Measurements from ENCODE around the gene MTA1. TPM values are rescaled to one million over a fixed set of nuclear protein-coding genes. Genes with fewer than 3 reads are reported as not detected.

The MTA1 gene
- total RNA-seq, 1 donor from 2014 or later: 192 TPM

- Histone ChIP-seq H3K27me3 (ENCODE audit: low read depth) (no peaks in the 10 kb centered on the region), H3K4me3 (no peak overlapping the region), H3K9me3 (replicated peaks) (no peaks in the 10 kb centered on the region), H3K4me1 (peaks cover 11% of the 10 kb centered on the region), H3K36me3 (peaks cover 9% of the 10 kb centered on the region), H3K27ac (replicated peaks) (no peak overlapping the region)
- no peak for TF ChIP-seq CTCF (IDR thresholded peaks at IDR 0.05; ENCODE audit: borderline replicate concordance)
- intact Hi-C loops (cut with micrococcal nuclease): no loop called here
- DNase-seq: no peak
These were observed 80.6 kb downstream of the MTA1 start for GRCh38 chr14:105500036-105500725.

GRCh38 chr14:105500726-105501101 lies 81.1 kb downstream of the MTA1 start:
- Histone ChIP-seq H3K4me1 (peaks cover 5% of the 10 kb centered on the region), H3K36me3 (peaks cover 9% of the 10 kb centered on the region), H3K27ac (replicated peaks) (no peak overlapping the region), H3K4me3 (no peak overlapping the region), H3K9me3 (replicated peaks) (no peaks in the 10 kb centered on the region), H3K27me3 (ENCODE audit: low read depth) (no peaks in the 10 kb centered on the region)
- no peak for TF ChIP-seq CTCF (IDR thresholded peaks at IDR 0.05; ENCODE audit: borderline replicate concordance)
- DNase-seq: no peak
- intact Hi-C loops (cut with micrococcal nuclease): no loop called here

GRCh38 chr14:105501504-105502291 lies 82.1 kb downstream of the MTA1 start:
- DNase-seq: no peak
- Histone ChIP-seq H3K27ac (replicated peaks) (no peak overlapping the region), H3K4me1 (no peaks in the 10 kb centered on the region), H3K27me3 (ENCODE audit: low read depth) (no peaks in the 10 kb centered on the region), H3K9me3 (replicated peaks) (no peaks in the 10 kb centered on the region), H3K4me3 (no peak overlapping the region), H3K36me3 (peaks cover 9% of the 10 kb centered on the region)
- intact Hi-C loops (cut with micrococcal nuclease): no loop called here
- no peak for TF ChIP-seq CTCF (IDR thresholded peaks at IDR 0.05; ENCODE audit: borderline replicate concordance)

GRCh38 chr14:105502446-105503295 lies 83.0 kb downstream of the MTA1 start:
- no peak for DNase-seq
- no peak for TF ChIP-seq CTCF (IDR thresholded peaks at IDR 0.05; ENCODE audit: borderline replicate concordance)
- H3K27me3 ChIP-seq (ENCODE audit: low read depth): peaks cover 6% of the 10 kb centered on the region
- no peak overlapping the region for H3K4me3 ChIP-seq
- intact Hi-C loops (cut with micrococcal nuclease): no loop called here
- H3K9me3 ChIP-seq (replicated peaks): no peaks in the 10 kb centered on the region
- peaks cover 9% of the 10 kb centered on the region for H3K36me3 ChIP-seq
- no peak overlapping the region for H3K27ac ChIP-seq (replicated peaks)
- no peaks in the 10 kb centered on the region for H3K4me1 ChIP-seq

- Histone ChIP-seq H3K27ac (replicated peaks) (no peak overlapping the region), H3K9me3 (replicated peaks) (no peaks in the 10 kb centered on the region), H3K4me3 (no peak overlapping the region), H3K27me3 (ENCODE audit: low read depth) (peaks cover 12% of the 10 kb centered on the region), H3K36me3 (peaks cover 9% of the 10 kb centered on the region), H3K4me1 (no peaks in the 10 kb centered on the region)
- no peak for TF ChIP-seq CTCF (IDR thresholded peaks at IDR 0.05; ENCODE audit: borderline replicate concordance)
- DNase-seq: no peak
- intact Hi-C loops (cut with micrococcal nuclease): no loop called here
These were observed 83.6 kb downstream of the MTA1 start for GRCh38 chr14:105503296-105503640.

All from left ventricle myocardium inferior (tissue), 1 donor.